ENCODE measurements around the gene AGPS. TPM values are rescaled to one million over a fixed set of nuclear protein-coding genes. Genes with fewer than 3 reads are reported as not detected.

The AGPS gene
- total and polyA plus RNA-seq, 2 of the 13 experiments (the other 11 are each of a cell fraction or from before 2014, with no cell fraction given): 39.4 to 99.0 TPM

- peak; percentile 98 for TF ChIP-seq THAP7 (CRISPR knock-in tag; IDR thresholded peaks at IDR 0.05)
- no peak for TF ChIP-seq SRSF9 (IDR thresholded peaks at IDR 0.05; ENCODE audit: borderline replicate concordance, insufficient read depth, low read depth, low read length, poor library complexity, severe bottlenecking)
- TF ChIP-seq MAX (IDR thresholded peaks at IDR 0.05): peak; percentile 100
- peak; percentile 99 for TF ChIP-seq RNF2 (conservative IDR thresholded peaks at IDR 0.05; ENCODE audit: low read depth)
- peak; percentile 78; the same call in 1 of the 2 replicates for TF ChIP-seq BRCA1 (CRISPR knock-in tag; IDR thresholded peaks at IDR 0.05)
- peak; percentile 90; the same call in 1 of the 2 replicates for TF ChIP-seq NFKBIZ (CRISPR knock-in tag; IDR thresholded peaks at IDR 0.05)
- no peak; the same call in 1 of the 2 replicates for TF ChIP-seq USF2 (IDR thresholded peaks at IDR 0.05; ENCODE audit: low read depth, low read length)
- TF ChIP-seq USF2 (CRISPR knock-in tag; IDR thresholded peaks at IDR 0.05; ENCODE audit: borderline replicate concordance): no peak
- TF ChIP-seq KMT2A (CRISPR knock-in tag; IDR thresholded peaks at IDR 0.05): peak; percentile 100
- peak; percentile 97 for TF ChIP-seq MED13 (CRISPR knock-in tag; IDR thresholded peaks at IDR 0.05)
- peak; percentile 88 for TF ChIP-seq ZFP41 (CRISPR knock-in tag; IDR thresholded peaks at IDR 0.05; ENCODE audit: borderline replicate concordance)
- TF ChIP-seq ZBTB44 (CRISPR knock-in tag; IDR thresholded peaks at IDR 0.05): no peak
- TF ChIP-seq ZBTB1 (CRISPR knock-in tag; IDR thresholded peaks at IDR 0.05; ENCODE audit: borderline replicate concordance): peak; percentile 38; the same call in 1 of the 2 replicates
- TF ChIP-seq HIVEP1 (CRISPR knock-in tag; IDR thresholded peaks at IDR 0.05): peak; percentile 93
- TF ChIP-seq POGZ (CRISPR knock-in tag; IDR thresholded peaks at IDR 0.05): peak; percentile 98
- peak; percentile 93 for TF ChIP-seq MED8 (CRISPR knock-in tag; IDR thresholded peaks at IDR 0.05; ENCODE audit: insufficient replicate concordance)
- peak; percentile 51; the same call in 1 of the 2 replicates for TF ChIP-seq ZFP82 (CRISPR knock-in tag; IDR thresholded peaks at IDR 0.05; ENCODE audit: borderline replicate concordance)
- peak; percentile 80 for TF ChIP-seq TFE3 (CRISPR knock-in tag; IDR thresholded peaks at IDR 0.05)
- TF ChIP-seq U2AF2 (IDR thresholded peaks at IDR 0.05; ENCODE audit: low read depth, low read length): no peak
- TF ChIP-seq TCF7L2 (IDR thresholded peaks at IDR 0.05; ENCODE audit: low read depth, low read length): no peak
- TF ChIP-seq MATR3 (CRISPR knock-in tag; IDR thresholded peaks at IDR 0.05): no peak
- TF ChIP-seq IRF2 (CRISPR knock-in tag; IDR thresholded peaks at IDR 0.05): peak; percentile 78
- TF ChIP-seq NFKB2 (CRISPR knock-in tag; IDR thresholded peaks at IDR 0.05; ENCODE audit: borderline replicate concordance): peak; percentile 98
- TF ChIP-seq POLR2AphosphoS5 (IDR thresholded peaks at IDR 0.05; ENCODE audit: low read depth, low read length): peak; percentile 85
Measured at GRCh38 chr2:177392373-177393202, at the start of gene AGPS (continued).
